ENCODE results near the gene BAAT. TPM values are rescaled to one million over a fixed set of nuclear protein-coding genes. Genes with fewer than 3 reads are reported as not detected.

BAAT gene
- total RNA-seq, 1 experiment from 2014 or later, result 0.25 TPM

GRCh38 chr9:101414839-101415238, 30.0 kb upstream of the BAAT start (continued):
- TF ChIP-seq ZBTB33 (IDR thresholded peaks at IDR 0.05; ENCODE audit: extremely low read depth, insufficient replicate concordance, low read length) (no peak), FOSL1 (IDR thresholded peaks at IDR 0.05; ENCODE audit: low read depth) (no peak), ZNF274 (IDR thresholded peaks at IDR 0.05; ENCODE audit: low read depth, low read length) (no peak), POLR2AphosphoS5 (IDR thresholded peaks at IDR 0.05; ENCODE audit: low read depth, low read length) (no peak), TCF7L2 (IDR thresholded peaks at IDR 0.05; ENCODE audit: borderline replicate concordance, extremely low read depth, insufficient read depth, insufficient read length) (no peak), ELF1 (IDR thresholded peaks at IDR 0.05; ENCODE audit: borderline replicate concordance, low read depth) (no peak), REST (IDR thresholded peaks at IDR 0.05; ENCODE audit: low read depth) (no peak), EZH2 (IDR thresholded peaks at IDR 0.05) (no peak)

- POLR2A ChIA-PET, result no interaction called here
Measured at GRCh38 chr9:101409079-101409477, 24.3 kb upstream of the BAAT start.

More at GRCh38 chr9:101409079-101409477, 24.3 kb upstream of the BAAT start:
- ChIA-PET RAD21 (ENCODE audit: low non-redundant PET in 1 of 2, low total read pairs in 2 of 2, uncharacterized antibody in 2 of 2, unreplicated experiment in 2 of 2) (no interaction called here), CTCF (no interaction called here)
- H3K4me1 ChIP-seq (ENCODE audit: control insufficient read depth in 1 of 2, insufficient read depth in 2 of 2, low read length in 2 of 2), result no peaks in the 10 kb centered on the region
- H3K36me3 ChIP-seq (ENCODE audit: control insufficient read depth in 1 of 2, insufficient read depth in 2 of 2, low read length in 2 of 2), result peaks cover 31 to 42% of the 10 kb centered on the region in 2 experiments
- H3K27me3 ChIP-seq (ENCODE audit: insufficient read depth, low read length), result no peaks in the 10 kb centered on the region
- H3K4me2 ChIP-seq (ENCODE audit: low read length), result no peak overlapping the region
- intact Hi-C loops (cut with micrococcal nuclease), result no loop called here
- H3K9ac ChIP-seq (ENCODE audit: low read length), result no peak overlapping the region
- no peak for DNase-seq (ENCODE audit: low read depth, low spot score)
- ATAC-seq, result no peak
- no peaks in the 10 kb centered on the region for H3K9me2 ChIP-seq (ENCODE audit: insufficient read depth)
- no peak overlapping the region for H2AFZ ChIP-seq (ENCODE audit: low read depth, low read length, poor library complexity, severe bottlenecking)
- peaks cover 14 to 27% of the 10 kb centered on the region in 2 experiments; a peak in 3 of 4 replicates for H3K9me3 ChIP-seq (ENCODE audit: control insufficient read depth in 1 of 2, insufficient read depth in 1 of 2, low read depth in 1 of 2, low read length in 2 of 2)
- H3K4me3 ChIP-seq (replicated peaks in 1 of 2; ENCODE audit: low read depth in 1 of 2, low read length in 2 of 2), result no peak overlapping the region
- H4K20me1 ChIP-seq (ENCODE audit: insufficient read depth), result no peaks in the 10 kb centered on the region
- no peak for TF ChIP-seq CEBPB (IDR thresholded peaks at IDR 0.05; ENCODE audit: low read depth)
- TF ChIP-seq ZNF274 (IDR thresholded peaks at IDR 0.05; ENCODE audit: low read depth, low read length), result 0 out of 2 replicates have a peak, but pooled peaks have one; percentile 32
- no TSS peak for BruUV-seq (replicated peaks)
- no peak overlapping the region for H3K27ac ChIP-seq (ENCODE audit: low read depth, low read length)
- no peaks in the 10 kb centered on the region for H3K79me2 ChIP-seq (ENCODE audit: insufficient read depth, low read length)
